Stimulated activated CD4-positive, alpha-beta T cell treated with anti-CD3 and anti-CD28 coated beads, Interleukin-4, amount 100 ng/mL, for 1 hour (primary cell): Measurements from ENCODE around the gene FXYD6.

Experiments used
- DNase-seq: peaks from one replicate; pipeline ENCODE4 v3.0.0-alpha.2; 2020

The FXYD6 gene

DNA sequence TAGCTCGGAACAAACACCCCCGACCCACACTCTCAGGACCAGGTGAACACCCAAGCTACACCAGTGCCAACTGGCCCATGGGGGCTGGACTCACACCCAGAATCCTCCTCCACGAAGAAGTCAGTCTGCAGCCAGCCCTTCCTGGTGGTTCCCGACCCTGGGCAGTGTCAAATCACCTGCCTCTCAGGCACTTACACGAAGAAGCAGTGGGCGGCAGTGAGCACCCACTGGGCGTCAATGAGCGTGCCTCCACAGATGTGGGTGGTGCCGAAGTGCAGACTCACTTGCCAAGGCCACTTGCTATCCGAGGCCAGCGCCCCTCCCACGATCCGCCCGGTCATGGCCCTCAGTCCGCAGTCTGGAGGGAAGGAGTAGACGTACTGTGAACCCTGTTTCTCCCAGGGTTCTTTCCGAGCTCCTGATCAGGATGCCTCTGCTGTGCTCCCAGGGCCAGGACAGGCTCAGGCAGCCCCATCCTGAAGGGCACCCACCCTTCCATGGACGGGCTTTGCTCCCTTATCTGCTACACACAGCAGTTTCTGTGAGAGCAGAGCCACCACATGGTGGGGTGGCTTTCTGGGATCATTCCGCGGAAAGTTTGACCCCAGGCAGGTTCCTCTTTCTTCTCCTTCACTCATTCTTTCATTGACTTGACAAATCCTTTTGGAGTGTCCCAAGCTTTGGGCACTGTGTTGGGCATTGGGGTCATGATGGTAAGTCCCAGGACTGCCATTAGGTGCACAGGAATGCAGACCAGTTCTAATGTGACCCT, 33.3 kb upstream of the FXYD6 start:
- no peak for DNase-seq

DNA sequence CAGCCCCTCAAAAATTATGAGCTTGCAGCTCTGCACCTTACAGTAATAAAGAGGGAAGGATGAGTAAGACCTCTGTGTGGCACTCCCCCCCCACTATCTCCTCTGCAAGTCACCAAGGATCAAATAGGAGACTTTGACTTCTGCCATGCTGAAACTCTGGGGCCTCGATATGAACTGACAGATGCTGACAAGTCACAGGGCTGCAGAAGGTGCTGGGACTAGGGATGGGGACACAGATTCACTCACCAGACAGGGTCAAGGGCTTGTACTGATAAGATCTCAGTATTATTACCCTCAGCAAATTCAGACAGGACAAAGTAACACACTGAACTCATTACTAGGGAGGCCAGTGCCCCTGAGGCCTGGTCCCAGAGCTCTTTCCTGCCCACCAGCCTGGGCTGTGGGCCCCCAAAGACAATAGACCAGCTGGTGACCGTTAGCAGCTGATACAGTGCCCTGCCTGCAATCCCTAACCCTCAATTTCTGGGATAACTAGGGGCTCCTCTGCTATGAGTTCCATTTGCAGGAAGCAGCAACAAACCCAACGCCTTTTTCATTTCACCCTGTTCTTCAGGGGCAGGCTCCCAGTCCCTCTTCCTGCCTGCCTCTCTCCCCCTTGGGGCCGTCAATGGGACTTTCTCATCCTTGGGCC, 32.6 kb upstream of the FXYD6 start:
- no peak for DNase-seq

DNA sequence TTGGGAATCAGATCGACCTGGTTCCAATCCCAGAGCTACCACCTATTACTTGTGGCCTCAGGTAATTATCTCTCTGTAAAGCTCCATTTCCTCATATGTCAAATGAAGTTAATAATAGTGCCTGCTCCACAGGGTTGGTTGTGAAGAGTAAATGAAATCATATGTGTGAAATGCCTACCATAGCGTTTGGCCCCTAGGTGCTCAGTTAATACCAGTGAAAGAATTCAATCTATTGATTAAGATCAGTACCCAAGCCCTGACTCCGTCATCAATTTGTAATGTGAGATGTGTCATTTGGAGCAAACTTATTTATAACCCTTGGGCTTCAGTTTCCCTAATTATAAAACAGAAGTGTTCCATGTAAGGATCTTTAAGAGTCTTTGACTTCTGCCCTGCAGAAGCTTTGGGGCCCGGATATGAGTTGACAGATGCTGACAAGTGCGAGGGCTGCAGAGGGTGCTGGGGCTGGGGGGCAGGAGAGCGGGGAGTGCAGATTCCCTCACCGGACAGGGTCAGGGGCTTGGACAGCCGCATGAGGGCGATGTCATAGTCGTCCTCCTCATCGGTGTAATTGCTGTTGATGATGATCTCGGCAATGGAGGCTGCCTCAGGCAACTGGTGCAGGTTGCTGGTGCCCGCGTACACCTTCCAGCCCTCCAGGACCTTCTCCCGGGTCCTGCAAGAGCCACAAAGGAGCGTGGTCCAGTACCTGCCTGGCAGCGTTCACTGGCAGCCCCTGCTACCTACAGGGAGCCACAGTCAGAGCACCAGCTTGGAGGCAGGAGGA, 31.8 kb upstream of the FXYD6 start:
- no peak for DNase-seq

DNA sequence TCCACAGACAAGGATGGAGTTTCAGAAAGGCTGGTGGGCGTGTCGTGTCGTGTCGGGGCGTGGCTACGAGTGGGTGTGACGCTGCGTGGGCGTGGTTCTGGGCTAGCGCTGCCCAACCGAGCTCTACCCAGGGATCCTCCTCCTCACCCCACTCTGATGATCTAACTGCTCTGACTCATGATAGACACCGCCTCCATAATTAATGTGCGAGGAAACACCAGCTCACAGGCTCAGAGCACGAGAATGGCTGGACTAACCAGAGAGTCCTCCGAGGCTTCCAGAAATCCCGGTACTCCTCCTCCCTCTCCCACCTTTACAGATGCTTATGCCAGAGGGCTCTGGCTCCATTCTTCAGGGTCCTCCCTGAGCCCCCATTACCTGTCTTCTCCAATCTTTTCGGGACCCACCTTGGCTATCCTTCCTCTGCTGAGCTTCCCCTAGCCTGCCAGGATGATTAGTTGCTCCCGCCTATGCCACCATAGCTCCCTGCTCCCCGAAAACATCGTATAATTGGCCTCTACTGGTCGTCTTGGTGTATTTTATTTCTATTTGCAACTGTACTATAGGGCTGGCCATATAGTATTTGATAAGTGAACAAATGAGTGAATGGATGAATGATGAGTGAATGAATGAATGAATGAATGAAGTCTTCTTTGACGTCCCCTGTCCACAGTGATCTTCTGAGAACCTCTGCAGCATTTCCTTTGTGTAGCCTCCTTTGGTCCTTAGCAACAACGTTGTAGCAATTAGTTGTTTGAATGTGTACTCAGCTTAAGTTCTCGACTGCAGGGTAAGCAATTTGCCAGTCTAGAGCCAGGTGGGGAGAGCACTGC, 31.0 kb upstream of the FXYD6 start:
- DNase-seq, result peak; percentile 65

DNA sequence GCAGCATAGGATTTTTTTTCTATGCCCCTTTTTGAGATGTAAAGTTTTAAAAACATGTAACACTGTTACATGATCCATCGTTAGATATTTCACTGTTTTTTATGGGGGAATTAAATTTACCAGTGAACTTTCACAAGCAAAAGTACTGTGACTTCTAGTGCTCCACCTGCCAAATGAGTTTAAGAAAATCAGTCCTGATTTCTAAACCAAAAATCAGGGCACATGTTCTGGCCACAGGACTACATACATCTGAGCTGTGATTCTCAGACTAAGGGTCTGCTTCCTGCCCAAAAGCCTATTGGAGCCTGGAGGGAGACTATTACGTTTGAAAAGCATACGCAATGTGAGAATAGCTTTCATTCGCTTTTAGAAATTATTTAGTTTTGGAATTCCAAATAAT, 30.3 kb upstream of the FXYD6 start:
- DNase-seq, result no peak

DNA sequence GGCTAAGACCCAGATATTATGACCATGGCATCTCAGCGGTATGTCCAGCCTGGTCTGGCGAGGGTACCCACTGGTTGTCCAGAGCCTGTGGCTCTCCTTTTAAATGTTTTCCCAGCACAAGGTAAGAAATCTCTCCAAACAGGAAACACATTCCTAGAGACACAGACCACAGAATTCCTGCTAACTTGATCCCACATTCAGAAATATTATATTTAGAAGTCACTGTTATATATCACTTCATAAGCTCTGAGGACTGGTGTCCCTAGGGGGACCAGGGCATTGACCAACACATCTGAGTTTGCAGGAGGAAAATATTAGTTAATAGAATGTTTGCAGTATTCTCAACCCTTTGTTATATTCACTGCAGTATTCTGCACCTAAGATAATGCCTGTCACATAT, 29.7 kb upstream of the FXYD6 start:
- no peak for DNase-seq

DNA sequence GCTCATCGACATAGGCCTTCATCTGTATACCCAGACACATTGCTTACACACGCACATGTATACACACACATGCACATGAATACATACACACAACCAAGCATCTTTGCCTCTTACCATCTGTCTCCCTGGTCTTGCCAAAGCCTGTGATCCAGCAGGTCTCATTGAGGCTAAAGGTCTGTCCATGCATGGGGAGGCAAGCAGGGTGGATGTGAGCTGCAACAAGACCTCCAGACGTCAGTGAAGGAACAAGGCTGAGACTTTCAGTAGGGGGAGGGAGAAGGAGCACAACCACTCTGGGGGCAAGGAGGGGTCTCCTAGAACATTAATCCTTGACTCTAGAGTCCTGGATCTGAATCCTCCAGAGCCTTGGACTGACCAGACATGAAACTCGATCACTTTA, 29.1 kb upstream of the FXYD6 start:
- no peak for DNase-seq

DNA sequence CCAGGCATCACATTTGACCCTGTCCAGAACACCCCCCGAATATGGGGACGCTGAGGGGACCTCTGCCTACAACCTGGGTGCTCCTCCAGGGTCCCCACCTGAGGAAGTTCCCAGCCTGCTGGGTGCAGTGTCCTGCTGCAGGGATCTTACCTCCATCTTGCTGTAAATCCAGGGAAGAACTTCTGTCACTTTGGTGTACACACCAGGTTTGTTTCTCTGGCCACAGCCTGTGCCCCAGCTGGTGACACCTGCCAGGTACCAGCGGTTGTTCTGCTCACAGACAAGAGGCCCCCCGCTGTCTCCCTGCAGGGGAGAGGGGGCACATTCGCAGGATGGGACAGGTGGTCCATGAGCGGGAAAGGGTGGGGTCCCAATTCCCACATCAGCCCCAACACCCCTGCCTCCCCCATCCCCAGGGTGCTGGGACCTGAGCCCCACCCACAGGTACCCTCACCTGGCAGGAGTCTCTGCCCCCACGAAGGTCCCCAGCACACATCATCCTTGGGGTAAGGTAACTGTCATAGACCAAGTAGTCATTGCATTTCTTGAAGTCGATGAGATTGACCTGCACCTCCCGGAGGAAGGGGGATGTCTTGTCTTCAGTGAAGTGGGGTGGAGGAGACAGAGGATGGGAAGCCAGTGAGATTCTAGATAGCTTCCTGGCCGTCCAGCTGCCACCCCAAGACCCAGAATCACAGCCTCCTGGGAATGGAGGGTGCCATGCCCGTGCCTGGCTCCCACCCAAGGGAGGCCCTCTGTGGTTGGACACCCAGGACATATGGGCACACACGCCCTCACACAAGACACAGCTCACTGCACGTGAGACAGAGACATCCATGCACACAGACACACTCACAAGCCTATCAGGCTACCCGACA, 27.3 kb upstream of the FXYD6 start:
- no peak for DNase-seq

DNA sequence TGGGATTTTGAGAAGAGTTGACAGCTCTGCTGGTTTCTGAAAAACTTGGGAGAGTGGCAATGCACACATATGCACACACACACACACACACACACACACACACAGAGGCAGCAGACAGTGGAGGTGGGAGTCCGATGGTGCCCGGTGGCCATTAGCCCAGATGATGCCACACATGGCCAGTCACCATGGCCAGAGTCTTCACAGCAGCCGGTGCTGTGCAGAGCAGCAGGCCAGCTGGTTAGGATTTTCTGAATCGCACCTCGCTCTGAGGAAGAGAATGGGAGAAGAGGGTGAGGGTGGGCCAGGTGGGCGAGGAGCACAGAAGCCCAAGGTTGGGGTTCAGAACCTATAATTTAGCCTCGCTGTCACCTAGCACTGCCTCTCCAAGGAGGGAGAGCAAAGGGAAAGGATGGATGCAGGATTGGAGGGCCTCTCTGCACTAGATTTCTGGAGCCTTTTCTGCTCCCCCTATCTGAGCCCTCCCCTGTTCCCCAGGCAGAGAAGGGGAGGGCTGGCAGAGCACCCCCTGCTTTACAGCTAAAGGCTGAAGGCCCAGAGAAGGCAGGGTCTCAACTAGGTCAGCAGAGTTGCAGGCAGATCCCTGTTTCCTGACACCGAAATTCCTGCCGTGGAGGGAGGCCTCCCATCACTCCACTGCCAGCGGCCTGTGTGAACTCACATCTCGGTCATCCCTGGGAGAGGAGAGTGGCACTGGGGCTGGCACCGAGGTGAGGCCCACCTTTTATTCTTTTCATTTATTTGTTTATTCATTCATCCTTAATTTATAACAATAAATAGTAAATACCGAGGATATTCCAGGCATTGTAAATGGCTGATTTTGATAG, 25.8 kb upstream of the FXYD6 start:
- DNase-seq, result no peak

DNA sequence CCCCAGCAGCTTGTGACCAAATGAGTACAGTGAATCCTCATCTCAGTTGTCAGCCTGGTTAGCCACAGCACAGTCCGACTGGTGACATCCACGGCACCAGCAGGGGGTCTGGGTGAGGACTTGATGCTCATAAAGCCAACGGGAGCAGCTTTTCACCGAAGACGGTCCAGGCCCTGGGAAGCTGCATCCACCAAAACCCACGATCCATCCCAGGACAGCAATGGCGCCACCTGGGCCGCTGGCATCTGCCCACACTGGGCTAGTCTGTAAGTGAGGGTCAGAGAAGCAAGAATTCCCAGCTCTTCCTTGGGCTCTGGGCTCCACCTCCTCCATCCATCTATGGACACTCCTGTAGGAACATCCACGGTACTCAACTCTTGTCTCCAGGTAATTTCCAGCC, 25.1 kb upstream of the FXYD6 start:
- no peak for DNase-seq

DNA sequence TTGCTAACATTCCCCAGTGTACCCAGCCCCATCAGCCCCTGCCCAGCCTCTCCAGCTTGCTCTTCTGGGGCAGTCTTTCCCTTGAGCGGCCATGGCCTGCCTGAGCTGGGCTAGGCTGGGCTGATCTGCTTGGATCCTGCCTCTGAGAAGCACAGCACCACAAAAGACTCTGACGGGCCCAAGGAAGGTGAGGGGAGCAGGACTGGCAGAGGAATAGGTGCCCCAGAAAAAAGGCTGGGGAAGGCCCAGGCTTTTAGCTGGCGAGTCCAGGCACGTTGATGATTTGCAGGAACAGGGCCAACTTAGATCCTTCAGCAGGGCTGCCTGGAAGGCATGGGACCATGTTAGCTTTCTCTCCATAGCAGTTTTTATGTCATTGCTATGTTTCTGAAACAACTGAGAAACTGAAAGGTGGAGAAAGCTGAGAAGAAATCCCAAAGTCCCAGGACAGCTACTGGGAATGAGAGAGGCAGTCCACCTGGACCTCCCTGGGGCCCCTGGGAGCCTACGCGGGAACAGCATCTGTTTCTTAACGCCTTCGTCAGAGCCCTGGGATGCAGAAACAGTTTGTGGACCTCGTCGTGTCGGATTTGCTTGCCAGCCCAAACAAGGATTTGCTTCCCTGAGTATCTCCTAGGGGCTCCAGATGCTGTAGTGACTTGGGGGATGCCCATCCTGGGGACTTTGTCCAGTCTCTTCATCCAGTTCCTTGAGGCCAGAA, 24.4 kb upstream of the FXYD6 start:
- no peak for DNase-seq

DNA sequence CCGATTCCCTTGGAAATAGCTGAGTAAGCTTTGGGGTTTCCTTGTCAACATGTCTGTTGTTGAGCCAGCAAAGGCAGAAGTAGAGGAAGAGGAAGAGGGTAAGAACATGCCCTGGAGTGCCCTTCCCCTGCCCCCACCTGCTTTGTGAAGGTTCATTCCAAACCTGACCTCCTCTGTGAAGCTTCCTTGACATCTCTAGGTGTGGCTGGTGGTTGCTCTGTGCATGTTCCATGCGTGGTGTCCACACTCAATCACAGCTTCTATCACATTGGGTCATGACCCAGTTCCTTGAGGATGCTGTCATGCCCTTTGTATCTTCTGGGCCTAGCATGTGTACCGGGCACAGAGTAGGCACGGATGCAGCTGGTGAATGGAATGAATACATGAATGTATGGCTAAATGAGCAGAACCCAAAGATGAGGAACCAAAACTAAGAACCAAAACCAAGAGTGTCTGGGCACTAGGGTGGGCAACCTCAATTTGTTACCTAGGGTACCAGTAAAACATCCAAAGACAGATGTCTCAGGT, 23.7 kb upstream of the FXYD6 start:
- no peak for DNase-seq

DNA sequence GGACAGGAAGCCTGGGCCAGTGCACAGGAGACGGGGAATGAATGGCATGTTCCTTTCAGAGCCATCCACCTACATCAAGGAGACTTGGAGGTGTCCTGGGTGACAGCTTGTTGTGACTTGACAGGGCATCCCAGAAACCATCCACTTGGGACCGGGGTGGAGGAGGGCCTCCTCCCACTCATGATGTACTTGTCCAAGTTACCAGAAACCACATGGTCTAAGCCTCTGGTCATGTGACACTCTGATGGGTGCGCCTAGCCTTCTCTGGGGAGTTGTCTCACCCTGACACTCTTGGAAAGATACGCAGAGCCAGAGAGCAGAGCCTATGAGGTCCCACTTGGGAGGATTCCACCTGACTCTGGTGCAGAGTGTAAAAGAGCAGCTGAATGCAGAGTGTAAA, 21.6 kb upstream of the FXYD6 start:
- no peak for DNase-seq

DNA sequence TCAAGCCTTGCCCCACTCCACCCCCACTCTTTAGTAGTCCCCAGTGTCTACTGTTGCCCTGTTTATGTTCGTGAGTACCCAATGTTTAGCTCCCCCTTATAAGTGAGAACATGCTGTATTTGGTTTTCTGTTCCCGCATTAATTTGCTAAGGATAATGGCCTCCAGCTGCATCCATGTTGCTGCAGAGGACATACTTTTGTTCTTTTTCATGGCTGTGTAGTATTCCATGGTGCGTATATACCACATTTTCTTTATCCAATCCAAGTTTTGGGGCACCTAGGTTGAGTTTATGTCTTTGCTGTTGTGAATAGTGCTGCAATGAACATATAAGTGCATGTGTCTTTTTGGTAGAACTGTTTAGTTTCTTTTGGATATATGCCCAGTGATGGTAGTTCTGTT, 16.2 kb upstream of the FXYD6 start:
- DNase-seq, result no peak

DNA sequence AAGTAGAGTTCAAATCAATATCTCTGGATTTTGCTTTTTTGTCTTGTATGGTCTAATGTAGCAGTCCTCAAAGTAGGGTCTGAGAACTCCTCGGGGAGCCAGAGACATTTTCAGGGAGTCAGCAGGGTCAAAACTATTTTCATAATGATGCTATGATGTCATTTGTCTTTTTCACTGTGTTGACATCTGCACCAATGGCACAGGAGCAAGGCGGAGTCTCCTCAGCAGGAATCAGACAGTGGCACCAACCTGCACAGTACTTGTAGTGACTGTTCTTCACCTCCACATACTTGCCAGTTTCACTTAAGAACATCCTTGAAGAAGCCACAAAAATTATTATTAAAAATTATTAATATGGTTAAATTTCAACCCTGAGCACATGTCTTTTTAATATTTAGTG, 14.9 kb upstream of the FXYD6 start:
- DNase-seq, result no peak

DNA sequence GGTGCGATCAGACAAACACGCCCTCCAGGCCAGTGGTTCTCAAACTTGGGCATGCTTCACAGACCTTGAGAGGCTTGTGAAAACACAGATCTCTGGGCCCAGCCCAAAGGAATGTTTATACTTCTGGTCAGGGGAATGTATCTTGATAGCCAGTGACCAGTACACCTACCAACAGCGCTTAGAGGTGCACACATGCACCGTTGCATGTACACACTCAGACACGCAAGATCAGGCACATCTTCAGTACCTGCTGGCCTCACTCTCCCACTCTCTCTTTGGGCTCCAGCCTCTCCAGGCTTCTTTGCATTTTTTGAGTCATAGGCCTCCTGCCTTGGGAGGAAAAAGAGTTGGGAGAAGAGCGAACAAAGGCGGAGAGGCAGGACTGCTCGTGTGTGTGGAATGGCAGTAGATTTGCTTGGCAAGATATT, 11.7 kb upstream of the FXYD6 start:
- DNase-seq, result no peak

DNA sequence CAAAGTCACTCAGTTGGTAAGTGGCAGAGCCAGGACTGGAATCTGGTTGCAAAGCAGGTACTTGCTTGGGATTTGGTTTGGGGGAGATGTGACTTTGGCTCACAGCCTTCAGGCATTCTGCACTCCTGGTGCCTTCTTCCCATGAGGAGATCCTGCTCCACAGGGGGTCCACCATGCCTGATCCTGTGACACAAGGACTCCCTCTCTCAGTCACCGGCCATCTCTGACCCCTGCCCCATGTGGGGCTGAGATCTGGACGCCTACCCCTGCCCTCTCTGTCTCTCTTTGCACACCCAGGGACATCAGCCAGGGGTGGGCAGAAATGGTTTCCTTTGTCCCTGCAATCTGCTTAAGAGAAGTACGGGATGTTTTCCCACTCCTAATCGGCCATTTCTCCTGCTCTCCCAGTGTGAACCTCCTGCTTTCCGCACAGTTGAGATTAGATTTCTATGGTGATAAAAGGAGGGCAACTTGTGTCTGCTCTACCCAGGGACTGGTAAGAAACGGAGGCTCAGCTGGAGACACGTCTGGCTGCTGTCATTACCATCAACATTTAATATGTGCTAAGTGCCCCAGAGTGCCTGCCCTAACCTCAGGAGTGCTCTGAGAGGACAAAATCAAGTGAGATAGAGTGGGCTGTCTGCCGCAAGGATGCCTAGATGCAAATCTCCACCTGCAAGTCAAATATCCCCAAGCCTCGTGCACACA, 11.1 kb upstream of the FXYD6 start:
- DNase-seq, result no peak

DNA sequence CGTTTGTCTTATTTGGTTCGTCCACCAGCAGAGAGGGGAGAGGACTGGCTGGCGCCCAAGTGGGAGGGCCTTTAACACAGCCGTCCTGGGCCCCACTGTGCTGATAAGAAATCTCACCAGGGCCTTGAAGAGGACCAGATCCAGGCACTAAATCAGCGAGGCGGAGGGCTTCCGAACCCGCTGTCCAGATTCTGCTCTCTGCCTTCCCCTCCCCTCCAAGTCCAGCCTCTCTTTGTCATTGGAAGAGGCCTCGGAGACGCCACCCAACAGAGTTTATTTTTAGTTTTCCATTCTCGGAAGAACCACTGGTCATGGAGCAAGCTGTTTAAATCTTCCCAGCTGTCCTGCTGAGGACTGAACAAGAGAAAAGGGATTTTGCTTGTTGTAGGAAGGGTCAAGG, 9.3 kb upstream of the FXYD6 start:
- no peak for DNase-seq

DNA sequence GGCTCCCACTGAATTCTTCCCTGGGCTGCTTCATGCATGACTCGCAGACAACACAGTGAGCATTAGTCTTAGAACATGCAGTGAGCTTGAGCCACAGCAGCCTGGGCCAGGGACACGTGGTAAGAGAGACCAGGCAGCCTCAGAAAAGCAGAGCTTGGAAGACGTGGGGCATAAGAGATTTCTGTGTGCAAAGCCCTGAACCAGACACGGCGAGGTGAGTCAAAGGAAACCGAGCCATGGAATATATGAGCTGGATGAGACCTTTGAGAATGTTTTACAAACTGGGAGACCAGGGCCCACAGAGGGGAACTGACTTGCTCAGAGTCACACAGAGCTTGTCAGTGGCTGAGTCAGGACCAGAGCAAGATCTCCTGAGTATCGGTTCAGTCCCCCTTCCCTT, 8.5 kb upstream of the FXYD6 start:
- no peak for DNase-seq
